HepG2 (cell line): Measurements from ENCODE around the gene CHST10. TPM values are rescaled to one million over a fixed set of nuclear protein-coding genes. Genes with fewer than 3 reads are reported as not detected.

ENCODE experiments used
- DMAP1 ChIP-seq: IDR thresholded peaks from 2 replicates; pipeline ENCODE4 v1.6.1; 2016
- EEA1 ChIP-seq: sonication (generic); formaldehyde crosslinking; IDR thresholded peaks from 2 replicates; pipeline ENCODE4 v1.5.1; 2020; ENCODE audit warnings: mild to moderate bottlenecking, missing genetic modification reagents, borderline replicate concordance
- GPN1 ChIP-seq: sonication (generic); formaldehyde crosslinking; IDR thresholded peaks from 2 replicates; pipeline ENCODE4 v1.5.1; 2020; ENCODE audit warnings: missing genetic modification reagents, borderline replicate concordance
- GTF2F1 ChIP-seq: fragments of 150-350 bp; IDR thresholded peaks from 2 replicates; pipeline ENCODE4 v1.6.1; 2014; ENCODE audit warnings: low read length
- MBD4 ChIP-seq: IDR thresholded peaks from 2 replicates; pipeline ENCODE4 v1.6.1; 2012; ENCODE audit warnings: low read length, inconsistent platforms, borderline replicate concordance
- MYC ChIP-seq: sonication (generic); formaldehyde crosslinking; IDR thresholded peaks from 2 replicates; pipeline ENCODE4 v1.9.0; 2021; ENCODE audit warnings: missing genetic modification reagents, borderline replicate concordance
- NFRKB ChIP-seq: fragments of 450-650 bp; IDR thresholded peaks from 2 replicates; pipeline ENCODE4 v1.6.1; 2017
- NFYC ChIP-seq: IDR thresholded peaks from 2 replicates; pipeline ENCODE4 v1.6.1; 2016; ENCODE audit warnings: missing genetic modification reagents, missing compliant biosample characterization
- PAF1 ChIP-seq: IDR thresholded peaks from 2 replicates; pipeline ENCODE4 v1.6.1; 2016; ENCODE audit warnings: missing genetic modification reagents, missing compliant biosample characterization
- POLR2A ChIP-seq, 2 experiments: IDR thresholded peaks; 2 replicates each; pipeline ENCODE4 v1.6.1; 2011; ENCODE audit warnings: low read depth in 2 of 2, low read length in 2 of 2, mild to moderate bottlenecking in 1 of 2, moderate library complexity in 1 of 2; ENCODE audit not compliant: insufficient read depth in 1 of 2
- RORA ChIP-seq: sonication (generic); formaldehyde crosslinking; IDR thresholded peaks from 2 replicates; pipeline ENCODE4 v1.5.0; 2020; ENCODE audit warnings: mild to moderate bottlenecking, missing genetic modification reagents, moderate library complexity
- SMC3 ChIP-seq: IDR thresholded peaks from 2 replicates; pipeline ENCODE4 v1.6.1; 2011; ENCODE audit warnings: low read length, improper control_type of control experiment
- SMYD3 ChIP-seq: sonication (generic); formaldehyde crosslinking; IDR thresholded peaks from 2 replicates; pipeline ENCODE4 v1.8.1; 2023; ENCODE audit warnings: mild to moderate bottlenecking, missing genetic modification reagents
- SNRNP70 ChIP-seq: fragments of 200-400 bp; formaldehyde crosslinking; IDR thresholded peaks from 2 replicates; pipeline ENCODE4 v1.6.1; 2017; ENCODE audit warnings: mild to moderate bottlenecking, low read depth, low read length, moderate library complexity
- TAF15 ChIP-seq: fragments of 200-400 bp; formaldehyde crosslinking; IDR thresholded peaks from one replicate; pipeline ENCODE4 v1.6.1; 2018; ENCODE audit warnings: mild to moderate bottlenecking, low read depth, low read length; ENCODE audit not compliant: poor library complexity, severe bottlenecking
- U2AF1 ChIP-seq: fragments of 200-400 bp; formaldehyde crosslinking; optimal IDR thresholded peaks from 2 replicates; pipeline ENCODE3; 2017; ENCODE audit warnings: mild to moderate bottlenecking, low read depth, low read length
- ZNF136 ChIP-seq: sonication (generic); formaldehyde crosslinking; IDR thresholded peaks from 2 replicates; pipeline ENCODE4 v1.8.1; 2022; ENCODE audit warnings: low read depth, mild to moderate bottlenecking, moderate library complexity, missing genetic modification reagents
- ZNF337 ChIP-seq: sonication (generic); formaldehyde crosslinking; IDR thresholded peaks from 2 replicates; pipeline ENCODE4 v1.5.1; 2020; ENCODE audit warnings: missing genetic modification reagents, low read depth, mild to moderate bottlenecking, borderline replicate concordance
- ZNF431 ChIP-seq: sonication (generic); formaldehyde crosslinking; IDR thresholded peaks from 2 replicates; pipeline ENCODE4 v1.9.0; 2022; ENCODE audit warnings: missing genetic modification reagents, low read depth, mild to moderate bottlenecking, borderline replicate concordance
- ZNF451 ChIP-seq: sonication (generic); formaldehyde crosslinking; IDR thresholded peaks from 2 replicates; pipeline ENCODE4 v1.5.0; 2020; ENCODE audit warnings: mild to moderate bottlenecking, missing genetic modification reagents
- ZNF816 ChIP-seq: sonication (generic); formaldehyde crosslinking; IDR thresholded peaks from 2 replicates; pipeline ENCODE4 v1.8.0; 2022; ENCODE audit warnings: missing genetic modification reagents, mild to moderate bottlenecking, borderline replicate concordance
- polyA plus RNA-seq, 8 experiments: library from polyadenylated mRNA; depleted of rRNA in 3 of 8; stranded (reverse) in 7 of 8; unstranded in 1 of 8; fragments of >200 nt; fragmentation: Illumina TruSeq in 4 of 8; extraction: Trizol in 4 of 8; gene quantifications; 2 replicates each; pipeline versions ENCODE4 v1.2.1 to v1.2.3, GENCODE V29; 2011 to 2016; ENCODE audit warnings: low read depth in 4 of 8, missing spikeins in 1 of 8, mixed read lengths in 1 of 8; ENCODE audit not compliant: insufficient read depth in 1 of 8
- total RNA-seq, 5 experiments: library from RNA; depleted of rRNA; stranded (reverse); fragments of >200 nt; fragmentation: Illumina TruSeq; extraction: Trizol; gene quantifications; 2 replicates each; pipeline ENCODE4 v1.2.3, GENCODE V29; 2016; ENCODE audit warnings: low read depth in 1 of 5
- TF ChIP-seq, protein P1 (sequence below): IDR thresholded peaks from 2 replicates; pipeline ENCODE4 v1.6.1; 2016; ENCODE audit warnings: missing compliant biosample characterization, missing genetic modification reagents, borderline replicate concordance
- TF ChIP-seq, protein P2 (sequence below): sonication (generic); formaldehyde crosslinking; IDR thresholded peaks from 2 replicates; pipeline ENCODE4 v1.5.0; 2020; ENCODE audit warnings: mild to moderate bottlenecking, missing genetic modification reagents
- TF ChIP-seq, protein P3 (sequence below): sonication (generic); formaldehyde crosslinking; IDR thresholded peaks from 2 replicates; pipeline ENCODE4 v1.8.1; 2023; ENCODE audit warnings: mild to moderate bottlenecking, missing genetic modification reagents, borderline replicate concordance
- TF ChIP-seq, protein P4 (sequence below): sonication (generic); formaldehyde crosslinking; IDR thresholded peaks from 2 replicates; pipeline ENCODE4 v1.9.0; 2022; ENCODE audit warnings: low read depth, missing genetic modification reagents

The CHST10 gene
- total and polyA plus RNA-seq, 2 of the 13 experiments (the other 11 are each of a cell fraction or from before 2014, with no cell fraction given), result 10.5 to 14.2 TPM

- TF ChIP-seq ZNF451 (CRISPR knock-in tag) (peak; percentile 89), MYC (CRISPR knock-in tag) (peak; percentile 67; the same call in 1 of the 2 replicates), PAF1 (CRISPR knock-in tag) (no peak), SNRNP70 (no peak), MBD4 (no peak), ZNF136 (no peak), ZNF816 (CRISPR knock-in tag) (no peak; the same call in 1 of the 2 replicates), U2AF1 (no peak), SMYD3 (CRISPR knock-in tag) (no peak), GPN1 (CRISPR knock-in tag) (no peak), ZNF431 (CRISPR knock-in tag) (peak; percentile 47; the same call in 1 of the 2 replicates), DMAP1 (CRISPR knock-in tag) (no peak), ZNF337 (CRISPR knock-in tag) (no peak), POLR2A (IDR thresholded peaks at IDR 0.05; ENCODE audit: insufficient read depth in 1 of 2, low read depth in 2 of 2, low read length in 2 of 2) (peak; percentile 45 to 68; a peak in 3 of 4 replicates), TAF15 (peak; percentile 50), NFRKB (no peak), NFYC (CRISPR knock-in tag) (0 out of 2 replicates have a peak, but pooled peaks have one; percentile 11), RORA (CRISPR knock-in tag) (no peak), SMC3 (no peak), GTF2F1 (no peak), EEA1 (CRISPR knock-in tag) (no peak; the same call in 1 of the 2 replicates)
- TF ChIP-seq, protein P1, sequence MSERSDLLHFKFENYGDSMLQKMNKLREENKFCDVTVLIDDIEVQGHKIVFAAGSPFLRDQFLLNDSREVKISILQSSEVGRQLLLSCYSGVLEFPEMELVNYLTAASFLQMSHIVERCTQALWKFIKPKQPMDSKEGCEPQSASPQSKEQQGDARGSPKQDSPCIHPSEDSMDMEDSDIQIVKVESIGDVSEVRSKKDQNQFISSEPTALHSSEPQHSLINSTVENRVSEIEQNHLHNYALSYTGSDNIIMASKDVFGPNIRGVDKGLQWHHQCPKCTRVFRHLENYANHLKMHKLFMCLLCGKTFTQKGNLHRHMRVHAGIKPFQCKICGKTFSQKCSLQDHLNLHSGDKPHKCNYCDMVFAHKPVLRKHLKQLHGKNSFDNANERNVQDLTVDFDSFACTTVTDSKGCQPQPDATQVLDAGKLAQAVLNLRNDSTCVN (CRISPR knock-in tag), result no peak
- TF ChIP-seq, protein P2, sequence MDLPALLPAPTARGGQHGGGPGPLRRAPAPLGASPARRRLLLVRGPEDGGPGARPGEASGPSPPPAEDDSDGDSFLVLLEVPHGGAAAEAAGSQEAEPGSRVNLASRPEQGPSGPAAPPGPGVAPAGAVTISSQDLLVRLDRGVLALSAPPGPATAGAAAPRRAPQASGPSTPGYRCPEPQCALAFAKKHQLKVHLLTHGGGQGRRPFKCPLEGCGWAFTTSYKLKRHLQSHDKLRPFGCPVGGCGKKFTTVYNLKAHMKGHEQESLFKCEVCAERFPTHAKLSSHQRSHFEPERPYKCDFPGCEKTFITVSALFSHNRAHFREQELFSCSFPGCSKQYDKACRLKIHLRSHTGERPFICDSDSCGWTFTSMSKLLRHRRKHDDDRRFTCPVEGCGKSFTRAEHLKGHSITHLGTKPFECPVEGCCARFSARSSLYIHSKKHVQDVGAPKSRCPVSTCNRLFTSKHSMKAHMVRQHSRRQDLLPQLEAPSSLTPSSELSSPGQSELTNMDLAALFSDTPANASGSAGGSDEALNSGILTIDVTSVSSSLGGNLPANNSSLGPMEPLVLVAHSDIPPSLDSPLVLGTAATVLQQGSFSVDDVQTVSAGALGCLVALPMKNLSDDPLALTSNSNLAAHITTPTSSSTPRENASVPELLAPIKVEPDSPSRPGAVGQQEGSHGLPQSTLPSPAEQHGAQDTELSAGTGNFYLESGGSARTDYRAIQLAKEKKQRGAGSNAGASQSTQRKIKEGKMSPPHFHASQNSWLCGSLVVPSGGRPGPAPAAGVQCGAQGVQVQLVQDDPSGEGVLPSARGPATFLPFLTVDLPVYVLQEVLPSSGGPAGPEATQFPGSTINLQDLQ (CRISPR knock-in tag), result no peak
- TF ChIP-seq, protein P3, sequence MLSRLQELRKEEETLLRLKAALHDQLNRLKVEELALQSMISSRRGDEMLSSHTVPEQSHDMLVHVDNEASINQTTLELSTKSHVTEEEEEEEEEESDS (CRISPR knock-in tag), result no peak
- TF ChIP-seq, protein P4, sequence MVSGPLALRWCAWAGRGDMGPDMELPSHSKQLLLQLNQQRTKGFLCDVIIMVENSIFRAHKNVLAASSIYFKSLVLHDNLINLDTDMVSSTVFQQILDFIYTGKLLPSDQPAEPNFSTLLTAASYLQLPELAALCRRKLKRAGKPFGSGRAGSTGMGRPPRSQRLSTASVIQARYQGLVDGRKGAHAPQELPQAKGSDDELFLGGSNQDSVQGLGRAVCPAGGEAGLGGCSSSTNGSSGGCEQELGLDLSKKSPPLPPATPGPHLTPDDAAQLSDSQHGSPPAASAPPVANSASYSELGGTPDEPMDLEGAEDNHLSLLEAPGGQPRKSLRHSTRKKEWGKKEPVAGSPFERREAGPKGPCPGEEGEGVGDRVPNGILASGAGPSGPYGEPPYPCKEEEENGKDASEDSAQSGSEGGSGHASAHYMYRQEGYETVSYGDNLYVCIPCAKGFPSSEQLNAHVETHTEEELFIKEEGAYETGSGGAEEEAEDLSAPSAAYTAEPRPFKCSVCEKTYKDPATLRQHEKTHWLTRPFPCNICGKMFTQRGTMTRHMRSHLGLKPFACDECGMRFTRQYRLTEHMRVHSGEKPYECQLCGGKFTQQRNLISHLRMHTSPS, result no peak
Measured at GRCh38 chr2:100416935-100417710, at the start of gene CHST10 (continued).
